Retinal pigment epithelial cell (primary cell): ENCODE data around the gene BRIX1.

ENCODE experiments used
- DNase-seq: peaks from one replicate; pipeline ENCODE4 v3.0.0-alpha.2; 2010; ENCODE audit warnings: low read depth
- H3K4me3 ChIP-seq: 2 replicates; pipeline ENCODE4 v1.5.1; 2011; ENCODE audit warnings: mild to moderate bottlenecking, low read length, control low read depth, moderate library complexity
- TF ChIP-seq, protein P1 (sequence below): conservative IDR thresholded peaks from 2 replicates; pipeline ENCODE4 v1.5.1; 2011; ENCODE audit warnings: low read depth, low read length, control low read depth, inconsistent platforms

Gene BRIX1

DNA sequence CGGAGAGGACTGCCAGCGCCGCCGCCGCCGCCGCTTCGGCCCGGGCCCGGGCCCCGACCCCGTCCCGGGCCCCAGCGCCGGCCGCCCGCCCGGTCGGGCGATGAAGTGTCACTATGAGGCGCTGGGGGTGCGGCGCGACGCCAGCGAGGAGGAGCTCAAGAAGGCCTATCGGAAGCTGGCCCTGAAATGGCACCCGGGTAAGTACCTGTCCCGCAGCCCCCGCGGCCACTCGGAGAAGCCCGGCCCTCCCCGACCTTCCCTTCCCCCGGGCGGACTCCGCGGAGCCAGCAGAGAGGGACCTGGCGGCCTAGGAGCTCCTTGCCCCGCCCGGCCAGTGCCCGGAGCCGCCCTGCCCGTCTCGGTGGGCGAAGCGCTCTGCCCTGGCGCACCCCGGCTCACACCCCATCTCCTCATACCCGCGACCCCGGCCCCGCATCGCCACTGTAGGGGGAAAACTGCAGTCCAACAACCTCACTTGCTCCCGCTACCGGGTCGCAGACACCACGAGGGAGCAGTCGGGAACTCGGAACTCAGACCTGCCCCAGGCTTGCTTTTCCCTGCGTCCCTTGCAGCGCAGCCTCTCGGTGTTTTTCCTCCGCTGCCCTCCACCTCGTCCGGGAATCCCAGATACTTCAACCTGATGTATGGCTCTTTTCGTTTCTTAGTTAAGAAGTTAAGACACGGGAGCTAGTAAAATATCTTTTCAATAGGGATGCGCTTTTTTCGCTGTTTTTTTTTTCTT is 14.4 kb downstream of the BRIX1 start:
- peak overlapping the region; percentile 81 for H3K4me3 ChIP-seq
- TF ChIP-seq, protein P1, sequence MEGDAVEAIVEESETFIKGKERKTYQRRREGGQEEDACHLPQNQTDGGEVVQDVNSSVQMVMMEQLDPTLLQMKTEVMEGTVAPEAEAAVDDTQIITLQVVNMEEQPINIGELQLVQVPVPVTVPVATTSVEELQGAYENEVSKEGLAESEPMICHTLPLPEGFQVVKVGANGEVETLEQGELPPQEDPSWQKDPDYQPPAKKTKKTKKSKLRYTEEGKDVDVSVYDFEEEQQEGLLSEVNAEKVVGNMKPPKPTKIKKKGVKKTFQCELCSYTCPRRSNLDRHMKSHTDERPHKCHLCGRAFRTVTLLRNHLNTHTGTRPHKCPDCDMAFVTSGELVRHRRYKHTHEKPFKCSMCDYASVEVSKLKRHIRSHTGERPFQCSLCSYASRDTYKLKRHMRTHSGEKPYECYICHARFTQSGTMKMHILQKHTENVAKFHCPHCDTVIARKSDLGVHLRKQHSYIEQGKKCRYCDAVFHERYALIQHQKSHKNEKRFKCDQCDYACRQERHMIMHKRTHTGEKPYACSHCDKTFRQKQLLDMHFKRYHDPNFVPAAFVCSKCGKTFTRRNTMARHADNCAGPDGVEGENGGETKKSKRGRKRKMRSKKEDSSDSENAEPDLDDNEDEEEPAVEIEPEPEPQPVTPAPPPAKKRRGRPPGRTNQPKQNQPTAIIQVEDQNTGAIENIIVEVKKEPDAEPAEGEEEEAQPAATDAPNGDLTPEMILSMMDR, result no peak
- no peak for DNase-seq

DNA sequence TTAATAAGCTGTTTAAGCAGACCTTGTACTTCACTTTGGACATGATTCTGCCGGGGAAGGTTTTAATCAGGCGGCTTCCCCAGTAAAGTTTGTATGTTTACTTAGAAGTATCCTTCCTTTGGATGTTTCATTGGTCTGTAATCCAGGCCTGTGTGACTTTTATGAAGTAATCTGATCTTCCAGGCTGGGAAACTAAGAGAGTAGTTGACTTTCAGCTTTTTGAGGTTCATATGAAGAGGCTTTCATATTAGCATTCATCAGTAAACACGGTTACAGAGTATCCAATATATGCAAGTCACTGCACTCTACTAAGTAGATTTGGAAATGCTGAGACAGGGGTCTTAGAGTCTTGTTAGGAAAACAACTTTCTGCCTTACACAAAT is 14.9 kb downstream of the BRIX1 start:
- peak overlapping the region; percentile 81 for H3K4me3 ChIP-seq
- DNase-seq, result no peak
- TF ChIP-seq, protein P1, result no peak

DNA sequence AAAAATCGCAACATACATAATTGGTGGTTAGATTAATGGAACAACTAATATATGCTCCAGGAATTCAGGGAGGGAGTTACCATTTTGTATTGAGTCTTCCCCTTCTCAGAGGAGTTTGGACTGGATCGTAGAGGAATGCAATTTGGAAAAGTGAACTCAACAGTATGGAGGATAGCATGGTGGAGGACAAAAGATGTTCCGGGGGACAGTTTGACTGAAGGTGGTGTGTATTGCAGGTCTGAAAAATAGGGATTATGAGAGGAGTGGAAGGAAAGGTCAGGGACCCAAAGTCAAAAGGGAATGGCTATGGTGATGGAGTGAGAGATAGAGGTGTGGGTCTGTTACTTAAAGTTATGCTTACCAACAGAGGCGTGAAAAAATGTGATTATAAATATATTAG is 15.4 kb downstream of the BRIX1 start:
- TF ChIP-seq, protein P1, result no peak
- no peak for DNase-seq
- H3K4me3 ChIP-seq, result peak overlapping the region; percentile 81

DNA sequence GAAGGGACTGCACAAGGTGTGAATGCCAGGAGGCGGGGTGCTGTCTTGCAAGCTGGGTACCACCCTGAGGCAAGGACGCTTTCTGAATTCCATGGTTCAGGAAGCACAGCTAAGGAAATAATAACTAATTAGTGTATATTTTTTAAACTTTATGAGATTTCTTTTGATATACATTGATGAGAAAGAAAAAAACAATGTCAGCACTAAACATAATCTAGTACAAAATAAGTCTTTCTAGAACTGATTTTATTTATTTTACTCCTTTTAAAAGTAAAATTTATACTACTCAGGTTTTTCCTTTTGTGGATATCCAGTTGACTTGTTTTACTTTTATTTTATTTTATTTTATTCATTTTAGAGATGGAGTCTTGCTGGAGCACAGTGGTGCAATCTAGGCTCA is 17.4 kb downstream of the BRIX1 start:
- no peak overlapping the region for H3K4me3 ChIP-seq
- TF ChIP-seq, protein P1, result no peak
- no peak for DNase-seq

DNA sequence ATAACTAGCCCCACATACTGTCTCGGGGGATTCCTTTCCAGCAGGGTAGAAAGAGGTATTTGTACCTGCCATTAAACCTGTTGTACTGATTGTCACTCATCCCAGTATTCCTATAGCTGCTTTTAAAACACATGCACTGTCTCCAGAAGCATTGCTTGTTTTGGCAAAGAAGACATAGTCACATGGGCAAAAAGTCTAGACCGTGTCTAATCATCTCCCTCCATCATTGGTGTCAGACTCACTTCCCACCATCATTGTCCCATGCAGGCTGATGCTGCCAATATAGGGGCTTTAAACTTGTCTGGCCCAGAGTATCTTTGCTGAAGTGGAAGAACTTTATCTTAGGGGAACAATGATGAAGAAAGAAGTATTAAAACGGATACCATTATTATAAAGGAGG is 26.4 kb downstream of the BRIX1 start:
- H3K4me3 ChIP-seq, result no peak overlapping the region
- DNase-seq, result no peak
- TF ChIP-seq, protein P1, result no peak

DNA sequence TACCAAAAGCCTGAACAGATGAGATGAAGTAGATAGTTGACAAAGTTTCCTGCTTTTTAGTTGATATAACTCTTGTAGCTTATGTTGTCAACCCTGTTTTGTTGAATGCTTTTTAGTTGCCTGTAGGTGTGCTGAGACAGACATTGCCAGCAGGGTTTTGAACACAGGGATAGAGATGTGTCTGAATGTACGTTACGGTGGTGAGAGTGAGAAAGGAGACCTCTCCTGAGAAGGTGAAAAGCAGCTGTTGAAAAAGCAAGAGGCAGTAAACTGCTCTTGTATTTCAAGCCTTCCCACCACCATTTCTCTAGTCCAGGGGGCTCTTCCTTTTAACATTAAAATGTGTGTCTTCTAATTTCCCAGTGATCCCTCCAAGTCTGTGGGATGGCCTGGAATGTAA is 28.5 kb downstream of the BRIX1 start:
- H3K4me3 ChIP-seq, result no peak overlapping the region
- DNase-seq, result no peak
- TF ChIP-seq, protein P1, result no peak

DNA sequence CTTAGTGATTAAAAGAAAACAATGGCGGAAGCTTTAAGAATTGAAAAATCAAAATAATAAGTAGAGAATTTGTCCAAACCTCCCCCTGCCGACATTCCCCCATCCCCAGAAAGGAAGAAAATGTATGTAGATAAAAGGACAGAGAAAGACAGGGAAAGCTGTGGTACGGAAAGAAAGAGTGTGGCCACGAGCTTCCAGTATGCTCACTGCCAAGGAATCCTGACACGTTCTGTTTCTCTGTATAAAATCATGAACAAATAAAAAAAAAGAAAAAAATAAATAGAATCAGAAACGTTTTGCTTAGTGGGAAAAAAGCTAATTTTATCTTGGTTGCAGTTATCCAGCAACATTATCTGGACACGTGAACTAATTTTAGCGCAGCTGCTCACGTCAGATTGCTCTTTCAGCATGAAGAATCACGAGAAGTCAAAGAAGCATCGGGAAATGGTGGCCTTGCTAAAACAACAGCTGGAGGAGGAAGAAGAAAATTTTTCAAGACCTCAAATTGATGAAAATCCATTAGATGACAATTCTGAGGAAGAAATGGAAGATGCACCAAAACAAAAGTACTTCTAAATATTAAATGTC is 29.0 kb downstream of the BRIX1 start:
- TF ChIP-seq, protein P1, result no peak
- no peak for DNase-seq
- H3K4me3 ChIP-seq, result no peak overlapping the region
